Peyer's patch (tissue), 4 donors: ENCODE data around the gene VANGL2.

Experiments used
- CTCF ChIP-seq, 6 experiments: fragments of 450-650 bp in 4 of 6; fragments of 200-600 bp in 2 of 6; sonication (generic) in 1 of 6; IDR thresholded peaks; one replicate each; pipeline ENCODE4 v1.5.1; 2017 to 2019; ENCODE audit warnings: antibody characterized with exemption in 6 of 6, mild to moderate bottlenecking in 3 of 6, moderate library complexity in 1 of 6
- POLR2A ChIP-seq, 2 donors: fragments of 450-650 bp; IDR thresholded peaks; one replicate each; pipeline ENCODE4 v1.5.1; 2017; ENCODE audit warnings: antibody characterized with exemption in 2 of 2, mild to moderate bottlenecking in 2 of 2, moderate library complexity in 2 of 2

GRCh38 chr1:160397651-160398050 is 2.7 kb upstream of the VANGL2 start:
- TF ChIP-seq CTCF (IDR thresholded peaks at IDR 0.05) (no peak), POLR2A (IDR thresholded peaks at IDR 0.05) (no peak)
